Heart right ventricle (tissue), 16 donors: Measurements from ENCODE around the gene HEXD. TPM values are rescaled to one million over a fixed set of nuclear protein-coding genes. Genes with fewer than 3 reads are reported as not detected.

Experiments
- ATAC-seq, 8 donors: fragments of 200-7000 bp; cut with Tn5 transposase; one replicate each; pipeline ENCODE4 v1.9.1; 2020; ENCODE audit warnings: mild to moderate bottlenecking in 8 of 8, moderate library complexity in 8 of 8, moderate number of reproducible peaks in 1 of 8
- DNase-seq, 2 donors: peaks; one replicate each; pipeline ENCODE4 v3.0.0-alpha.2; 2020
- H3K27ac ChIP-seq, 10 donors: fragments of 200-600 bp; sonication (generic) in 2 of 10; one replicate each; pipeline versions ENCODE4 v1.5.0 to v1.8.0; 2020 to 2022; ENCODE audit warnings: mild to moderate bottlenecking in 3 of 10
- H3K27me3 ChIP-seq, 7 donors: fragments of 200-600 bp; one replicate each; pipeline ENCODE4 v1.8.0; 2021 to 2022; ENCODE audit warnings: mild to moderate bottlenecking in 2 of 7
- H3K36me3 ChIP-seq, 9 donors: fragments of 200-600 bp; sonication (generic) in 1 of 9; one replicate each; pipeline versions ENCODE4 v1.5.0 to v1.8.0; 2020 to 2022; ENCODE audit warnings: mild to moderate bottlenecking in 2 of 9
- H3K4me1 ChIP-seq, 9 donors: fragments of 200-600 bp; sonication (generic) in 1 of 9; one replicate each; pipeline versions ENCODE4 v1.5.0 to v1.8.0; 2020 to 2022; ENCODE audit warnings: mild to moderate bottlenecking in 4 of 9
- H3K4me3 ChIP-seq, 10 donors: fragments of 200-600 bp; sonication (generic) in 2 of 10; one replicate each; pipeline versions ENCODE4 v1.5.0 to v1.8.0; 2020 to 2022; ENCODE audit warnings: mild to moderate bottlenecking in 7 of 10, moderate library complexity in 2 of 10
- H3K9me3 ChIP-seq, 11 donors: fragments of 200-600 bp in 10 of 11; sonication (generic) in 2 of 11; one replicate each; pipeline versions ENCODE4 v1.5.0 to v1.8.0; 2013 to 2022; ENCODE audit warnings: mild to moderate bottlenecking in 2 of 11, control low read depth in 1 of 11, moderate library complexity in 1 of 11
- CTCF ChIP-seq, 9 donors: fragments of 200-600 bp; sonication (generic) in 2 of 9; IDR thresholded peaks; one replicate each; pipeline versions ENCODE4 v1.5.0 to v1.8.0; 2021 to 2022; ENCODE audit warnings: antibody characterized with exemption in 9 of 9, mild to moderate bottlenecking in 5 of 9, moderate library complexity in 1 of 9
- WGBS, 2 donors: extraction: QIAGEN DNeasy Blood & Tissue Kit; methylation state at CpG; one replicate each; pipeline ENCODE4 v1.1.7; 2013; ENCODE audit warnings: inconsistent platforms in 1 of 2; 5-methylcytosine and 5-hydroxymethylcytosine counted together
- intact Hi-C, 10 donors: fragments of 100-400 bp; cut with DNase I; formaldehyde crosslinking; loops; one replicate each; pipeline versions ENCODE4 v1.11.1 to v1.14.2; 2022
- polyA plus RNA-seq, 2 donors: library from polyadenylated mRNA; stranded (reverse); fragments of 200-250 nt; gene quantifications; one replicate each; pipeline ENCODE4 v1.2.3, GENCODE V29; 2013
- total RNA-seq, 10 donors: library from RNA; stranded (reverse); fragmentation: NEBNext Ultra II Directional in 3 of 10; extraction: Animal tissue kit (Norgen Biotek cat#: 25700) in 3 of 10; gene quantifications; one replicate each; pipeline versions ENCODE4 v1.2.1 to v1.2.4, GENCODE V29; 2021 to 2023
- donor health status: Arrhythmogenic right ventricular cardiomyopathy.
- donor health status: ischemic (EF 13 %, LVEDD 7.1; RV severe dilation, severe dysfunction).
- donor health status: healthy with polysubstance abuse.
- donor health status: DM: no; HTN: yes; CAD: no.
- donor health status: DM: no; HTN: no; CAD: no.
- donor health status: ischemic (EF 25% LVEDD 6.9; RV normal size, moderate dysfunction).
- donor health status: ischemic (EF 25% LVEDD 5.7; RV mildly dilated, moderate dysfunction).
- donor health status: healthy.
- donor health status: DM: yes; HTN: yes; CAD: no.
- donor health status: Ischemic cardiomyopathy.
- donor health status: ischemic (EF 35%, LVEDD 5.7; RV mildly dilated, moderate dysfunction).
- donor health status: nonischemic (EF 11% LVEDD 7.7; RV severe dilation, severe dysfunction).
- donor health status: DM: yes; HTN: yes; CAD: no.
- donor health status: PGD.
- donor health status: ischemic (EF 29% LVEDD 5.4; RV normal size, mild dysfunction).
- donor health status: nonischemic (EF 23%, LVEDD 6.1; RV moderate dilation, normal function).

HEXD gene
- total and polyA plus RNA-seq, 12 donors: 9.4 to 53.3 (median 13.5) TPM

GRCh38 chr17:82424863-82425159 lies 6.7 kb downstream of the HEXD start:
- 97 to 100% methylated on average over 2 of the region's 2 CpGs for WGBS, 2 donors

DNA sequence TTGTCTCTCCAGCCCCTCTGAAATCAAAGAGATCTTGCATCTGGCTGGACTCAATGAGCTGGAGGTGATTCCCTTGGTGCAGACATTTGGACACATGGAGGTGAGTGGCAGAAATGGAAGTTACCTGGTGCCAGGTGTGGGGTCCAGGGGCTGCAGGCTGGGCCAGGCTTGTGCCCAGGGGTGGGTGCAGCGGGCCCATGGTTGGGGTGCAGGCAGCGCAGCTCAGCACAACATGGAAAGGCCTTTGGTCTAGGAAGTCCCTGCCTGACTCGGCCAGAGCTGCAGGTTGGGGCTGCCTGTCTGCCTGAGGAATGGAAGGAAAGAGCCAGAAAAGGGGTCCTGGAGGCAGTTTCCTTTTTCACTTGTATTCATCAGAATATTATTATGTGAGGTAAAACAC lies 10.4 kb downstream of the HEXD start:
- DNase-seq (no peak), ATAC-seq (no peak)
- WGBS, 2 donors: 94 to 98% methylated on average over 3 of the region's 3 CpGs
- Histone ChIP-seq H3K36me3 (peaks cover 0 to 38% (median 0%) of the 10 kb centered on the region in 9 donors), H3K9me3 (no peaks in the 10 kb centered on the region), H3K27ac (no peak overlapping the region), H3K4me1 (no peaks in the 10 kb centered on the region), H3K4me3 (no peak overlapping the region), H3K27me3 (no peaks in the 10 kb centered on the region)
- no peak for TF ChIP-seq CTCF (IDR thresholded peaks at IDR 0.05)
- intact Hi-C loops: no loop called here

More at GRCh38 chr17:82424863-82425159, 6.7 kb downstream of the HEXD start:
- no peak overlapping the region for H3K27ac ChIP-seq
- H3K36me3 ChIP-seq: peaks cover 0 to 28% (median 3%) of the 10 kb centered on the region in 9 donors
- no peak for ATAC-seq
- H3K27me3 ChIP-seq: no peaks in the 10 kb centered on the region
- H3K4me3 ChIP-seq: no peak overlapping the region
- TF ChIP-seq CTCF (IDR thresholded peaks at IDR 0.05): no peak
- intact Hi-C loops: no loop called here
- H3K9me3 ChIP-seq: peaks cover 0 to 10% (median 6%) of the 10 kb centered on the region in 11 donors
- no peak for DNase-seq
- peaks cover 0 to 4% (median 0%) of the 10 kb centered on the region in 9 donors for H3K4me1 ChIP-seq

GRCh38 chr17:82429824-82430223 lies 11.7 kb downstream of the HEXD start:
- 91% methylated on average over 7 of the region's 7 CpGs for WGBS, 2 donors
- no peak for ATAC-seq
- Histone ChIP-seq H3K27me3 (no peaks in the 10 kb centered on the region), H3K9me3 (no peaks in the 10 kb centered on the region), H3K36me3 (peaks cover 0 to 51% (median 4%) of the 10 kb centered on the region in 9 donors), H3K4me3 (no peak overlapping the region), H3K4me1 (peaks cover 0 to 7% (median 0%) of the 10 kb centered on the region in 9 donors), H3K27ac (no peak overlapping the region)
- intact Hi-C loops: no loop called here
- TF ChIP-seq CTCF (IDR thresholded peaks at IDR 0.05): no peak
- DNase-seq: no peak

DNA sequence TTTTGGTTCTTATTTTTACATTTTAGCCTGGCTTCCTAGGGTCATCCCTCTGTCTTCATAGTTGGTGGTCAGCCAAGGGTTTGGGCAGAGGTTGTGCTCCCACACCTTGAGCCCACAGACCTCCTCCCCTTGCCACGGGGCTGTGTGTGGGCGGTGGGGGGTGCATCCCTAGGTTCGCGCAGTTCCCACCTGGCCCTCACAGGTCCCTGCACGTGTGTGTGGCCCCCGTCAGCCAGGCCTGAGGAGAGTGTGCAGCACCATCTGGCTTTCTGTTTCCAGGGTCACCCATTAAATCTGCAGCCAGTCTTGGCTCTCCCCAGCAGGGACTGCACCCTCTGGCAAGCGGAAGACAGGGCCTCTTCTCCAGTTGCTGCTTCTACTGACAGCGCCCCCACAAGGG lies 13.9 kb downstream of the HEXD start:
- intact Hi-C loops: no loop called here
- no peaks in the 10 kb centered on the region for H3K27me3 ChIP-seq
- H3K36me3 ChIP-seq: peaks cover 0 to 72% (median 4%) of the 10 kb centered on the region in 9 donors
- WGBS, 2 donors: 78 to 88% methylated on average over 8 of the region's 8 CpGs
- ATAC-seq (no peak), DNase-seq (no peak)
- peaks cover 0 to 7% (median 0%) of the 10 kb centered on the region in 9 donors for H3K4me1 ChIP-seq
- no peak overlapping the region for H3K27ac ChIP-seq
- TF ChIP-seq CTCF (IDR thresholded peaks at IDR 0.05): no peak
- no peak overlapping the region for H3K4me3 ChIP-seq
- H3K9me3 ChIP-seq: no peaks in the 10 kb centered on the region
